PC-9 (cell line): ENCODE data around the gene GOLGA8H. TPM values are rescaled to one million over a fixed set of nuclear protein-coding genes. Genes with fewer than 3 reads are reported as not detected.
A peak's percentile ranks its signal among the peaks of the same experiment; 100 is the strongest.
"Not testable (repeated sequence)": the region's sequence is repeated elsewhere in the genome, so short reads cannot be mapped to it uniquely, and the experiment has no call there.

Experiments used
- BruUV-seq: library from RNA; stranded (reverse); fragments of 400-500 nt; replicated peaks from 2 replicates; lab custom pipeline; 2021; lab: Mats Ljungman, UMichigan
- CTCF ChIA-PET: fragments of 300-600 bp; sonication (Branson Sonifier 250); formaldehyde crosslinking; loops from one replicate; lab custom pipeline; 2022; ENCODE audit warnings: antibody characterized with exemption; lab: Charles Lee
- POLR2A ChIA-PET: fragments of 300-600 bp; sonication (Branson Sonifier 250); formaldehyde crosslinking; loops from one replicate; lab custom pipeline; 2022; ENCODE audit warnings: antibody characterized with exemption; ENCODE audit not compliant: unreplicated experiment; lab: Charles Lee
- DNase-seq, 2 experiments: peaks; one replicate each; pipeline versions ENCODE4 v3.0.0 to v3.0.0-alpha.2; 2015 to 2022; ENCODE audit warnings: mixed read lengths in 1 of 2
- H2AFZ ChIP-seq: fragments of 200-600 bp; sonication (generic); 2 replicates; pipeline ENCODE4 v1.8.1; 2017; ENCODE audit warnings: antibody characterized with exemption
- H3F3A ChIP-seq: fragments of 200-600 bp; sonication (generic); 2 replicates; pipeline ENCODE4 v1.8.1; 2017; ENCODE audit warnings: antibody characterized with exemption, mild to moderate bottlenecking, low read depth; ENCODE audit not compliant: insufficient read depth
- H3K27ac ChIP-seq: fragments of 200-600 bp; sonication (generic); 2 replicates; pipeline ENCODE4 v1.6.1; 2016; ENCODE audit warnings: mixed run types
- H3K27me3 ChIP-seq: fragments of 200-600 bp; sonication (generic); 2 replicates; pipeline ENCODE4 v1.6.1; 2016; ENCODE audit warnings: low read depth, mixed run types; ENCODE audit not compliant: insufficient read depth
- H3K36me3 ChIP-seq: fragments of 200-600 bp; sonication (generic); 2 replicates; pipeline ENCODE4 v1.6.1; 2016; ENCODE audit warnings: low read depth, mixed run types
- H3K4me1 ChIP-seq: fragments of 200-600 bp; sonication (generic); replicated peaks from 2 replicates; pipeline ENCODE4 v1.6.1; 2016; ENCODE audit warnings: mixed run types; ENCODE audit not compliant: insufficient read depth
- H3K4me2 ChIP-seq: fragments of 200-600 bp; sonication (generic); 2 replicates; pipeline ENCODE4 v1.6.1; 2017; ENCODE audit warnings: mixed run types
- H3K4me3 ChIP-seq: fragments of 200-600 bp; sonication (generic); 2 replicates; pipeline ENCODE4 v1.6.1; 2016; ENCODE audit warnings: mixed run types
- H3K79me2 ChIP-seq: fragments of 200-600 bp; sonication (generic); 2 replicates; pipeline ENCODE4 v1.6.1; 2017; ENCODE audit warnings: low read depth, mixed run types
- H3K9me2 ChIP-seq: fragments of 200-600 bp; sonication (generic); 2 replicates; pipeline ENCODE4 v1.8.1; 2017; ENCODE audit warnings: mild to moderate bottlenecking; ENCODE audit not compliant: insufficient read depth
- H3K9me3 ChIP-seq: fragments of 200-600 bp; sonication (generic); 2 replicates; pipeline ENCODE4 v1.8.1; 2016; ENCODE audit warnings: low read depth; ENCODE audit not compliant: insufficient read depth
- H4K20me1 ChIP-seq: fragments of 200-600 bp; sonication (generic); 2 replicates; pipeline ENCODE4 v1.8.1; 2017; ENCODE audit not compliant: insufficient read depth
- CTCF ChIP-seq: fragments of 200-600 bp; sonication (generic); conservative IDR thresholded peaks from 2 replicates; pipeline ENCODE4 v1.6.1; 2017; ENCODE audit warnings: mixed run types, antibody characterized with exemption, mild to moderate bottlenecking, moderate library complexity
- EZH2 ChIP-seq: fragments of 200-600 bp; sonication (generic); IDR thresholded peaks from 2 replicates; pipeline ENCODE4 v1.8.0; 2017; ENCODE audit warnings: antibody characterized with exemption, low read depth
- intact Hi-C: fragments of 100-400 bp; cut with micrococcal nuclease; formaldehyde crosslinking; loops from one replicate; pipeline ENCODE4 v1.10.0; 2022; ENCODE audit not compliant: unreplicated experiment
- total RNA-seq: library from RNA; stranded (reverse); gene quantifications from 2 replicates; pipeline ENCODE4 v1.2.3, GENCODE V29; 2021

Gene GOLGA8H
- total RNA-seq, 1 experiment from 2014 or later: not detected

DNA sequence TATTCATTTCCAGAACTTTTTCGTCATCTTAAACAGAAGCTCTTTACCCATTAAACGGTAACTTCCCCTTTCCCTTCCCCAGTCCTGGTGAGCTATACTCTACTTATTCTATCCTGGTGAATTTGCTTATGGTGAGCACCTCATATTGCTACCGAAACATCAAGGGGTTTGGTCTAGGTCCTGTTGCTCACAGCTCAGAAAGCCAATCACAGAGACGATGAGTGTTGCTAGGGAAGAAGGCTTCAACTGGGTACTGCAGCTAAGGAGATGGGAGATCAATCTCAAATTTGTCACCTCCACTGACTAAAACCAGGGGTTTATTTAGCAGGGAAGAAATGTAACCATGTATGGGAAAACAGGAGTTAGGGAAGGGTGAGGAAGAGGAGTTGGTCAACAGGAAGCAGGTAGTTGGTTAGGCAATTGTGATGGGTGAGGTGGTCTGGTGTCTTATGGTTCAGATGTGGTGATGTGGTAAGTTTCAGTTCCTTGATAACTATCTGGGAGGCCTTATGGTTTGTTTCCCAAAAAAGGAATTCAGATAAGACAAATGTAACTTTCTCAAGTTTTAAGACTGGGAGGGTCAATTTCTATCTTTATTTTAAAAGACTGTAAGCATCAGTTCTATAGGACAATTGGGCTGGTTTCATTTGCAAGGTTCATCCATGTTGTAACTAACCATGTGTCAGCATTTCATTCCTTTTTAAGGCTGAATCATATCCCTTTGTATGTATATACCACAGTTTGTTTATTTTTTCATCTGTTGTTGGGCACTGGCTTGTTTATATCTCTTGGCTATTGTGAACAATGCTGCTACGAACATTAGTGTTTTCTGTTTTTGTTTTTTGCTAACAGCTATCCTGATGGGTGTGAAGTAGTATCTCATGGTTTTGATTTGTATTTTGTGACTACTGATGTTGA lies 46.4 kb downstream of the GOLGA8H start:
- no peak for DNase-seq
- Histone ChIP-seq H3K4me2 (no peak overlapping the region), H3K27ac (no peak overlapping the region), H3K9me2 (no peaks in the 10 kb centered on the region), H3K4me3 (no peak overlapping the region), H3K27me3 (no peaks in the 10 kb centered on the region), H2AFZ (no peak overlapping the region), H3F3A (no peaks in the 10 kb centered on the region), H3K79me2 (no peaks in the 10 kb centered on the region), H3K4me1 (no peaks in the 10 kb centered on the region), H4K20me1 (no peaks in the 10 kb centered on the region), H3K36me3 (no peaks in the 10 kb centered on the region), H3K9me3 (no peaks in the 10 kb centered on the region)
- POLR2A ChIA-PET: no interaction called here
- CTCF ChIA-PET: no interaction called here
- intact Hi-C loops: no loop called here
- TF ChIP-seq EZH2: no peak
- no peak for TF ChIP-seq CTCF
- BruUV-seq: no TSS peak

DNA sequence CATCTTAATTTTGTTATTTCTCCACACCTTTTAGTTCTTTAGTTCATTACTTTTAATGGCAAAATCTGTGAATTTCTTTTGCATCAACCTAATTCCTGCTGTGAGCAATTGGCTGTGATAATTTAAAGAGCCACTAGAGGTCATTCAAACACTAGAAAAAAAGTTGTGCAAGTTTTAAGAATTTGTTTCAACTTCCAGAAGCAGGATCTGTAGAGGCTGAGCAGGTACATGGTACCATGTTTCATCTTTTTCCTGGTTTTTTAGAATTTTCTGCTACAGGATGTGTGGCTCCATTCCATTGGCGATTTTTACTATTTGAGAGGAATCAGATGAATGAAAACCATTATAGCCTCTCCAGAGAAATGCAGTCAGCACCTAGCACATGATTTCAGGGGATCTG lies 57.3 kb downstream of the GOLGA8H start:
- H3K9me3 ChIP-seq, CTCF ChIA-PET: not testable (repeated sequence)

More for the DNA sequence above, 57.3 kb downstream of the GOLGA8H start:
- H3K79me2 ChIP-seq, H3K9me2 ChIP-seq, H3K4me3 ChIP-seq, H3K27ac ChIP-seq, DNase-seq, H3F3A ChIP-seq, H4K20me1 ChIP-seq, H3K27me3 ChIP-seq, H3K36me3 ChIP-seq, H3K4me1 ChIP-seq, BruUV-seq, H2AFZ ChIP-seq, H3K4me2 ChIP-seq, POLR2A ChIA-PET: not testable (repeated sequence)
- intact Hi-C loops: loop anchor here (10.0 kb wide), 1 partner anchor 464 kb away; no protein-coding TSS in a partner anchor
- TF ChIP-seq CTCF: peak; percentile 64

Other genes starting within 250 kb of the GOLGA8H start
- not detected in 2 replicates for gene CHRFAM7A, start 210.5 kb upstream of the GOLGA8H start, total RNA-seq
- gene GOLGA8R, start 189.8 kb upstream of the GOLGA8H start, total RNA-seq: 0.90 and 1.4 TPM in 2 replicates
- not detected in 2 replicates for gene GOLGA8Q, start 52.0 kb upstream of the GOLGA8H start, total RNA-seq